HG03039 (cell line): ENCODE measurements around the gene NPTN.

Source experiments
- ATAC-seq: cut with Tn5 transposase; IDR thresholded peaks from one replicate; pipeline ENCODE4 v1.9.1; 2021; ENCODE audit warnings: mild to moderate bottlenecking, moderate library complexity; ENCODE audit not compliant: unreplicated experiment

The NPTN gene

GRCh38 chr15:73633991-73634495 is 854 bp upstream of the NPTN start:
- ATAC-seq = no peak

- ATAC-seq = no peak
Observed at GRCh38 chr15:73632670-73633058, 525 bp downstream of the NPTN start.

GRCh38 chr15:73631915-73632669 is 1.1 kb downstream of the NPTN start:
- no peak for ATAC-seq

GRCh38 chr15:73630921-73631362 is 2.2 kb downstream of the NPTN start:
- no peak for ATAC-seq

- no peak for ATAC-seq
Observed at GRCh38 chr15:73629798-73630429, 3.3 kb downstream of the NPTN start.

- ATAC-seq = no peak
Observed at GRCh38 chr15:73628976-73629797, 4.0 kb downstream of the NPTN start.

GRCh38 chr15:73628102-73628501 is 5.1 kb downstream of the NPTN start:
- ATAC-seq = no peak

GRCh38 chr15:73626072-73626471 is 7.1 kb downstream of the NPTN start:
- ATAC-seq = no peak

GRCh38 chr15:73624530-73624929 is 8.7 kb downstream of the NPTN start:
- no peak for ATAC-seq

- ATAC-seq = no peak
Observed at GRCh38 chr15:73621286-73621826, 11.8 kb downstream of the NPTN start.

- ATAC-seq = no peak
Observed at GRCh38 chr15:73620078-73620477, 13.1 kb downstream of the NPTN start.

GRCh38 chr15:73617913-73618312 is 15.3 kb downstream of the NPTN start:
- no peak for ATAC-seq

- ATAC-seq = no peak
Observed at GRCh38 chr15:73617301-73617831, 15.8 kb downstream of the NPTN start.

- no peak for ATAC-seq
Observed at GRCh38 chr15:73608941-73609340, 24.2 kb downstream of the NPTN start.

- no peak for ATAC-seq
Observed at GRCh38 chr15:73608475-73608874, 24.7 kb downstream of the NPTN start.

- ATAC-seq = no peak
Observed at GRCh38 chr15:73607843-73608242, 25.3 kb downstream of the NPTN start.

- no peak for ATAC-seq
Observed at GRCh38 chr15:73607405-73607804, 25.8 kb downstream of the NPTN start.

GRCh38 chr15:73605759-73606436 is 27.3 kb downstream of the NPTN start:
- ATAC-seq = no peak

- ATAC-seq = no peak
Observed at GRCh38 chr15:73604477-73604876, 28.7 kb downstream of the NPTN start.

- ATAC-seq = no peak
Observed at GRCh38 chr15:73602992-73603391, 30.2 kb downstream of the NPTN start.
